Fibroblast of skin of scalp (primary cell): ENCODE measurements around the gene ADM2.

ENCODE experiments used
- DNase-seq: peaks from one replicate; pipeline ENCODE4 v3.0.0-alpha.2; 2013

The ADM2 gene

GRCh38 chr22:50467773-50468440, 13.4 kb upstream of the ADM2 start:
- no peak for DNase-seq

GRCh38 chr22:50468626-50469025, 12.7 kb upstream of the ADM2 start:
- DNase-seq, result no peak

- peak; percentile 20 for DNase-seq
These were observed 11.7 kb upstream of the ADM2 start for GRCh38 chr22:50469377-50470305.

GRCh38 chr22:50470491-50470890, 10.9 kb upstream of the ADM2 start:
- no peak for DNase-seq

GRCh38 chr22:50471197-50471847, 10.0 kb upstream of the ADM2 start:
- no peak for DNase-seq

GRCh38 chr22:50471962-50472361, 9.4 kb upstream of the ADM2 start:
- no peak for DNase-seq

- DNase-seq, result no peak
These were observed 8.3 kb upstream of the ADM2 start for GRCh38 chr22:50473088-50473487.

- DNase-seq, result peak; percentile 34
These were observed 7.3 kb upstream of the ADM2 start for GRCh38 chr22:50473855-50474671.

GRCh38 chr22:50474710-50475651, 6.4 kb upstream of the ADM2 start, which contains the start of gene SBF1:
Gene SBF1 (minus strand): TSS chr22:50475035. CDS start chr22:50474840, 195 bp downstream.
- DNase-seq, result peak; percentile 89

GRCh38 chr22:50475652-50476002, 5.7 kb upstream of the ADM2 start:
- no peak for DNase-seq

- DNase-seq, result no peak
These were observed 4.5 kb upstream of the ADM2 start for GRCh38 chr22:50476868-50477267.

GRCh38 chr22:50477923-50478322, 3.4 kb upstream of the ADM2 start:
- no peak for DNase-seq

- DNase-seq, result no peak
These were observed 1.6 kb upstream of the ADM2 start for GRCh38 chr22:50479721-50480120.

- DNase-seq, result no peak
These were observed 301 bp upstream of the ADM2 start for GRCh38 chr22:50481045-50481439.

- DNase-seq, result no peak
These were observed 1.0 kb downstream of the ADM2 start for GRCh38 chr22:50482107-50483074.

- DNase-seq, result no peak
These were observed 1.8 kb downstream of the ADM2 start for GRCh38 chr22:50483106-50483505.

GRCh38 chr22:50483556-50483955, 2.2 kb downstream of the ADM2 start:
- DNase-seq, result no peak

GRCh38 chr22:50483977-50484853, 2.9 kb downstream of the ADM2 start:
- DNase-seq, result no peak
